Smooth muscle cell (in vitro differentiated cells): ENCODE data around the gene C1QL4. TPM values are rescaled to one million over a fixed set of nuclear protein-coding genes. Genes with fewer than 3 reads are reported as not detected.

ENCODE experiments used
- DNase-seq: peaks from one replicate; lab custom pipeline; 2025; ENCODE audit not compliant: unreplicated experiment; lab: John Stamatoyannopoulos, UW
- H2AFZ ChIP-seq: fragments of 200-600 bp; sonication (generic); 2 replicates; pipeline ENCODE4 v1.6.0; 2016; ENCODE audit warnings: antibody characterized with exemption, low read depth, mild to moderate bottlenecking
- H3F3A ChIP-seq: fragments of 200-600 bp; sonication (generic); 2 replicates; pipeline ENCODE4 v1.6.0; 2017; ENCODE audit warnings: antibody characterized with exemption, low read depth
- H3K27ac ChIP-seq: fragments of 200-600 bp; sonication (generic); 2 replicates; pipeline ENCODE4 v1.5.1; 2016; ENCODE audit warnings: low read depth, mild to moderate bottlenecking
- H3K27me3 ChIP-seq: fragments of 200-600 bp; sonication (generic); 2 replicates; pipeline ENCODE4 v1.6.1; 2016; ENCODE audit warnings: low read depth, mild to moderate bottlenecking
- H3K36me3 ChIP-seq: fragments of 200-600 bp; sonication (generic); 2 replicates; pipeline ENCODE4 v1.5.1; 2016; ENCODE audit warnings: low read depth
- H3K4me1 ChIP-seq: fragments of 200-600 bp; sonication (generic); 2 replicates; pipeline ENCODE4 v1.5.1; 2016; ENCODE audit warnings: low read depth
- H3K4me2 ChIP-seq: fragments of 200-600 bp; sonication (generic); 2 replicates; pipeline ENCODE4 v1.6.0; 2016; ENCODE audit warnings: mild to moderate bottlenecking
- H3K4me3 ChIP-seq: fragments of 200-600 bp; sonication (generic); 2 replicates; pipeline ENCODE4 v1.5.1; 2016; ENCODE audit warnings: mild to moderate bottlenecking
- H3K79me2 ChIP-seq: fragments of 200-600 bp; sonication (generic); 2 replicates; pipeline ENCODE4 v1.6.0; 2016; ENCODE audit warnings: low read depth, mild to moderate bottlenecking
- H3K9ac ChIP-seq: fragments of 200-600 bp; sonication (generic); 2 replicates; pipeline ENCODE4 v1.6.0; 2016; ENCODE audit warnings: low read depth
- H3K9me3 ChIP-seq: fragments of 200-600 bp; sonication (generic); replicated peaks from 2 replicates; pipeline ENCODE4 v1.5.1; 2016; ENCODE audit warnings: low read depth
- H4K20me1 ChIP-seq: fragments of 200-600 bp; sonication (generic); 2 replicates; pipeline ENCODE4 v1.6.0; 2016; ENCODE audit warnings: low read depth
- WGBS: methylation state at CpG from one replicate; pipeline ENCODE4 v1.1.7; 2016; ENCODE audit warnings: low lambda C conversion rate; 5-methylcytosine and 5-hydroxymethylcytosine counted together
- polyA plus RNA-seq: library from polyadenylated mRNA; unstranded; fragments of >200 nt; fragmentation: Nextera tagmentation; extraction: Ambion mirVana; gene quantifications from 2 replicates; pipeline ENCODE4 v1.2.1, GENCODE V29; 2016
- total RNA-seq: library from RNA; depleted of rRNA; stranded (reverse); fragments of >200 nt; gene quantifications from 2 replicates; pipeline ENCODE4 v1.2.3, GENCODE V29; 2014
- TF ChIP-seq, protein P1 (sequence below): fragments of 200-600 bp; sonication (generic); IDR thresholded peaks from 2 replicates; pipeline ENCODE4 v1.5.1; 2017; ENCODE audit warnings: borderline replicate concordance, mild to moderate bottlenecking, antibody characterized with exemption; ENCODE audit not compliant: insufficient read depth, poor library complexity, severe bottlenecking

C1QL4 gene
- total and polyA plus RNA-seq, 2 experiments from 2014 or later, result 0.09 TPM; not detected in 1

DNA sequence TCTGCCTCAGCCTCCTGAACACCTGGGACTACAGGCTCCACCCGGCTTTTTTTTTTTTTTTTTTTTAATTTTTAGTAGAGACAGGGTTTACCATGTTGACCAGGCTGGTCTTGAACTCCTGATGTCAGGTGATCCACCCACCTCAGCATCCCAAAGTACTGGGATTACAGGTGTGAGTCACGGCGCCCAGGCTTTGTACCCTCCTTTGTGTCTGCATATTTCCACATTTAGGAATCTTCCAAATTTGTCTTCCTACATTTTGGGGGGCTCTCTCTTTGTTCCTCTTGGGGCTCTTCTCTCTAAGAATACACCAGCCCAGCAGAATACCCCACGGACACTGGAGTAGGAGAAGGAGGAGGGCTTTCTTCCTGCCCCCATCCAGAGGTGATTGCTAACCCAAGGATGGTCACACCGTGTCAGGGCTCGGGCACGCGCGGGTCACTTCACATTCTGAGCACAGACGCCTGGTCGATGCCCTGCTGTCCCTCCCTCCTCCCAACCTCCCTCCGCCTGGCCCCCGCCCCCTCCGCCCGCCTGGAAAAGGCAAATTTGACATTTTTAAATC, 7.6 kb upstream of the C1QL4 start:
- no peaks in the 10 kb centered on the region for H3K9me3 ChIP-seq
- peaks cover 100% of the 10 kb centered on the region for H3K27me3 ChIP-seq
- H3F3A ChIP-seq, result no peaks in the 10 kb centered on the region
- 13% methylated on average over 11 of the region's 15 CpGs for WGBS
- no peak overlapping the region for H3K27ac ChIP-seq
- no peaks in the 10 kb centered on the region for H3K36me3 ChIP-seq
- peak overlapping the region; percentile 52 for H3K4me3 ChIP-seq
- H2AFZ ChIP-seq, result no peak overlapping the region
- no peaks in the 10 kb centered on the region for H3K79me2 ChIP-seq
- no peaks in the 10 kb centered on the region for H4K20me1 ChIP-seq
- no peak for DNase-seq
- H3K4me2 ChIP-seq, result peak overlapping the region; percentile 88
- H3K9ac ChIP-seq, result no peak overlapping the region
- H3K4me1 ChIP-seq, result peaks cover 40% of the 10 kb centered on the region
- TF ChIP-seq, protein P1, sequence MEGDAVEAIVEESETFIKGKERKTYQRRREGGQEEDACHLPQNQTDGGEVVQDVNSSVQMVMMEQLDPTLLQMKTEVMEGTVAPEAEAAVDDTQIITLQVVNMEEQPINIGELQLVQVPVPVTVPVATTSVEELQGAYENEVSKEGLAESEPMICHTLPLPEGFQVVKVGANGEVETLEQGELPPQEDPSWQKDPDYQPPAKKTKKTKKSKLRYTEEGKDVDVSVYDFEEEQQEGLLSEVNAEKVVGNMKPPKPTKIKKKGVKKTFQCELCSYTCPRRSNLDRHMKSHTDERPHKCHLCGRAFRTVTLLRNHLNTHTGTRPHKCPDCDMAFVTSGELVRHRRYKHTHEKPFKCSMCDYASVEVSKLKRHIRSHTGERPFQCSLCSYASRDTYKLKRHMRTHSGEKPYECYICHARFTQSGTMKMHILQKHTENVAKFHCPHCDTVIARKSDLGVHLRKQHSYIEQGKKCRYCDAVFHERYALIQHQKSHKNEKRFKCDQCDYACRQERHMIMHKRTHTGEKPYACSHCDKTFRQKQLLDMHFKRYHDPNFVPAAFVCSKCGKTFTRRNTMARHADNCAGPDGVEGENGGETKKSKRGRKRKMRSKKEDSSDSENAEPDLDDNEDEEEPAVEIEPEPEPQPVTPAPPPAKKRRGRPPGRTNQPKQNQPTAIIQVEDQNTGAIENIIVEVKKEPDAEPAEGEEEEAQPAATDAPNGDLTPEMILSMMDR, result no peak

DNA sequence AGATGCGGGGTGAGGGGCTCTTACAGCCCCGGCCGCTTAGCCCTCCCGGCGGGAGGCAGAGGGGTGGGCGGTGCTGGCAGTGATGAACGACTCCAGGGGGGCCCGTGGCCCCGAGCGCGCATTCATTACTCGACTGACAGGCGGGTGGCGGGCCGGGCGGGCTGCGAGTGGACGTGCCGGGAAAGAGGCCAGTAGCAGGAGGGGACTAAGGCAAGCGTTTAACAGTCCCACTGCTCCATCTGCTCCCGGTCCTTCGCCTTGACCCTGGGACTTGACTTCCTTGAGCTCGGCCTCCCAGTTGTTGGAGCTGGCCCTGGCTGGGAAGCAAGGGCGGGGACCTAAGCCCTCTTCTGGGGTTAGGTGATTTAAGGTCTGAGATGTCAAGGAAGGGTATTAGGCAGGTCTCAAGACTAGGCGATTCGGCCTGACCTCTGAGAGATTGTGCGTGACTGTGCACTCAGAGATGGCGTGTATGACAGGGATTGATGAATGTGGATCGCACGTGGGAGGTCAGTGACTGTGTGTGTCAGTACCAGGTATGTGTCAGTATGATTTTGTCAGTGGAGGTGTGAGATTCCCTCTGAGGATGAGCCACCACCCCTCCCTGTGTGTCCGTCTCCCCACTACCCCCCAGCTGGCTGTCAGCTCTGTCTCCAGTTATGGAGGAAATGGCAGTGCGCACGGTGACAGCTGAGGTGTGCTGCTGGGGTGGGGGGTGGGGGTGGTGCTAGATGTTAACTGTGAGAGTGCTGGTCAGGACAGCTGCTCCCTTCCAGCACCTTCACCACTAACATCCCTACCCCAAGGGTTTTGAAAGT, 6.1 kb upstream of the C1QL4 start:
- no peaks in the 10 kb centered on the region for H3K36me3 ChIP-seq
- TF ChIP-seq, protein P1, result no peak
- H3F3A ChIP-seq, result no peaks in the 10 kb centered on the region

DNA sequence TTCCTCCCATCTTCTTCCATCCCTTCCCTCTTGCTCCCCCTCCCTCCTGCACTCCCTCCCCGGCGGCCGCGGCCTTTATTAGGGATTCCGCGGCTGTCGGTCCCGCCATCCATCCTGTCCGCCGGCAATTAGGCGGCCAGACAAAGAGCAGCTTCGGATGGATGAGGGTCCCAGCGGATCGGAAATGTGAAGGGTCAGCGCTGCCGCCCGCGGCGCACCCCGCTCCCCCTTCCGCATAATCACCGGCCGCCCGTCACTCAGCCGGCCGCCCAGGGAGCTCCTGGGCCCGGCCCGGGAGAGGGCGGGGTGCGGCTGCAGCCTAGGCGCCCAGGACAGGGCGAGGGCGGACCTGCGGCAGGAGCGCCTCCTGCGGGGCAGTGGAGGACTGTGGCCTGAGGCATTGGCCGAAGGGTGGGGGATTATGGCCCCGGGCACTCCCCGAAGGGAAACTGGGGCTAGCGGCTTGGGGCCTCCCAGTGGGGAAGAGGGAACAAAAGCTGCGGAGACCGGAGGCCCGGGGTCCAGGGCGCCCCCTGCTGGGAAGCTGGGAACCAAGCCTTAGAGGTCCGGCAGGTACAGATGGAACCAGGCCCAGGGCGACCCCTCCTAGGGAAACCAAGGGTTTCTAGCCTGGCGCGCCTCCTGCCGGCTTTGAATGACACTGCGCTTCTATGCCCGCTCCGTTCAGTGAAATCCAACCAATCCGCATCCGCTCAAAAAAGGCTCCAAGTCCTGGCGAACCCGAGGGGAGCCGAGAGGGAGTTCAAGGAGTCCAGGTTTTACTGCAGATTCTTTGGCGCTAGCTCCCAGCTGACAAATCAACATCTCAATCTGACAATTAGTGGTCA, 5.3 kb upstream of the C1QL4 start:
- WGBS, result 1% methylated on average over 49 of the region's 58 CpGs

More for the DNA sequence above, 6.1 kb upstream of the C1QL4 start:
- peak overlapping the region; percentile 89 for H3K4me2 ChIP-seq
- no peak for DNase-seq
- H3K27ac ChIP-seq, result no peak overlapping the region
- H2AFZ ChIP-seq, result no peak overlapping the region
- H4K20me1 ChIP-seq, result no peaks in the 10 kb centered on the region
- 6% methylated on average over 32 of the region's 33 CpGs for WGBS
- no peak overlapping the region for H3K9ac ChIP-seq
- peaks cover 100% of the 10 kb centered on the region for H3K27me3 ChIP-seq
- no peaks in the 10 kb centered on the region for H3K9me3 ChIP-seq
- peaks cover 40% of the 10 kb centered on the region for H3K4me1 ChIP-seq
- H3K4me3 ChIP-seq, result peak overlapping the region; percentile 48
- no peaks in the 10 kb centered on the region for H3K79me2 ChIP-seq

More for the DNA sequence above, 5.3 kb upstream of the C1QL4 start:
- Histone ChIP-seq H3K4me2 (peak overlapping the region; percentile 89), H3F3A (no peaks in the 10 kb centered on the region), H3K9me3 (no peaks in the 10 kb centered on the region), H4K20me1 (no peaks in the 10 kb centered on the region), H2AFZ (peak overlapping the region; percentile 58), H3K4me3 (peak overlapping the region; percentile 48), H3K27me3 (peaks cover 100% of the 10 kb centered on the region), H3K4me1 (peaks cover 40% of the 10 kb centered on the region), H3K27ac (no peak overlapping the region), H3K36me3 (no peaks in the 10 kb centered on the region), H3K79me2 (no peaks in the 10 kb centered on the region), H3K9ac (no peak overlapping the region)
- TF ChIP-seq, protein P1, result peak; percentile 75
- peak; percentile 22 for DNase-seq
